A673 (cell line): ENCODE measurements around the gene NLK.

ENCODE experiments used
- EZH2 ChIP-seq: fragments of 200-600 bp; sonication (generic); IDR thresholded peaks from 2 replicates; pipeline ENCODE4 v1.6.1; 2017; ENCODE audit warnings: borderline replicate concordance, low read depth, mild to moderate bottlenecking, mixed read lengths, antibody characterized with exemption, low read length; ENCODE audit not compliant: poor library complexity, severe bottlenecking
- TF ChIP-seq, protein P1 (sequence below): fragments of 300-800, 200-600 bp; sonication (generic); conservative IDR thresholded peaks from 2 replicates; pipeline ENCODE4 v1.5.1; 2017; ENCODE audit warnings: low read depth, mild to moderate bottlenecking, antibody characterized with exemption, low read length, moderate library complexity, mixed read lengths

GRCh38 chr17:28244446-28244845 lies 202.0 kb downstream of the NLK start:
- TF ChIP-seq, protein P1, sequence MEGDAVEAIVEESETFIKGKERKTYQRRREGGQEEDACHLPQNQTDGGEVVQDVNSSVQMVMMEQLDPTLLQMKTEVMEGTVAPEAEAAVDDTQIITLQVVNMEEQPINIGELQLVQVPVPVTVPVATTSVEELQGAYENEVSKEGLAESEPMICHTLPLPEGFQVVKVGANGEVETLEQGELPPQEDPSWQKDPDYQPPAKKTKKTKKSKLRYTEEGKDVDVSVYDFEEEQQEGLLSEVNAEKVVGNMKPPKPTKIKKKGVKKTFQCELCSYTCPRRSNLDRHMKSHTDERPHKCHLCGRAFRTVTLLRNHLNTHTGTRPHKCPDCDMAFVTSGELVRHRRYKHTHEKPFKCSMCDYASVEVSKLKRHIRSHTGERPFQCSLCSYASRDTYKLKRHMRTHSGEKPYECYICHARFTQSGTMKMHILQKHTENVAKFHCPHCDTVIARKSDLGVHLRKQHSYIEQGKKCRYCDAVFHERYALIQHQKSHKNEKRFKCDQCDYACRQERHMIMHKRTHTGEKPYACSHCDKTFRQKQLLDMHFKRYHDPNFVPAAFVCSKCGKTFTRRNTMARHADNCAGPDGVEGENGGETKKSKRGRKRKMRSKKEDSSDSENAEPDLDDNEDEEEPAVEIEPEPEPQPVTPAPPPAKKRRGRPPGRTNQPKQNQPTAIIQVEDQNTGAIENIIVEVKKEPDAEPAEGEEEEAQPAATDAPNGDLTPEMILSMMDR = no peak
- TF ChIP-seq EZH2 = no peak
